Body of pancreas (tissue), 4 donors: ENCODE measurements around the gene RPL22. TPM values are rescaled to one million over a fixed set of nuclear protein-coding genes. Genes with fewer than 3 reads are reported as not detected.

Experiments
- ATAC-seq: fragments of 150-250 bp; one replicate; pipeline ENCODE4 v1.9.1; 2016
- DNase-seq, 4 donors: peaks; one replicate each; pipeline ENCODE4 v3.0.0-alpha.2; 2019
- H3K27ac ChIP-seq, 4 donors: fragments of 200-600 bp; sonication (generic); 1 replicate in 3 of 4; 2 replicates in 1 of 4; pipeline versions ENCODE4 v1.5.1 to v1.6.1; 2016 to 2019; ENCODE audit warnings: mild to moderate bottlenecking in 1 of 4, mixed read lengths in 1 of 4, moderate library complexity in 1 of 4
- H3K27me3 ChIP-seq, 2 donors: fragments of 200-600 bp; sonication (generic); one replicate each; pipeline ENCODE4 v1.6.0; 2016; ENCODE audit warnings: mild to moderate bottlenecking in 1 of 2
- H3K36me3 ChIP-seq, 2 donors: fragments of 200-600 bp; sonication (generic); replicated peaks in 1 of 2; 2 replicates each; pipeline ENCODE4 v1.5.1; 2016; ENCODE audit warnings: low read depth in 2 of 2; ENCODE audit not compliant: insufficient read depth in 1 of 2
- H3K4me1 ChIP-seq: fragments of 200-600 bp; sonication (generic); one replicate; pipeline ENCODE4 v1.6.0; 2016
- H3K4me3 ChIP-seq, 2 donors: fragments of 200-600 bp; sonication (generic); 1 replicate in 1 of 2; 2 replicates in 1 of 2; pipeline ENCODE4 v1.5.1; 2016 to 2019
- H3K9me3 ChIP-seq, 3 donors: fragments of 200-600 bp; sonication (generic); 1 replicate in 2 of 3; 2 replicates in 1 of 3; pipeline ENCODE4 v1.5.1; 2016
- CTCF ChIP-seq, 7 experiments: fragments of 450-650 bp in 4 of 7; fragments of 200-600 bp in 3 of 7; sonication (generic) in 3 of 7; IDR thresholded peaks; one replicate each; pipeline ENCODE4 v1.5.1; 2016 to 2019; ENCODE audit warnings: antibody characterized with exemption in 7 of 7
- POLR2A ChIP-seq, 3 donors: fragments of 450-650 bp; IDR thresholded peaks; one replicate each; pipeline ENCODE4 v1.6.1; 2016; ENCODE audit warnings: antibody characterized with exemption in 3 of 3, mild to moderate bottlenecking in 2 of 3
- WGBS, 2 donors: methylation state at CpG; one replicate each; pipeline ENCODE4 v1.1.5; 2017; 5-methylcytosine and 5-hydroxymethylcytosine counted together
- intact Hi-C: fragments of 100-400 bp; cut with DNase I; formaldehyde crosslinking; loops from one replicate; pipeline ENCODE4 v1.15.1; 2023
- total RNA-seq, 2 donors: library from RNA; depleted of rRNA; stranded (reverse); fragments of >200 nt; gene quantifications; one replicate each; pipeline ENCODE4 v1.1.0, GENCODE V29; 2016

RPL22 gene
- total RNA-seq, 2 donors from 2014 or later, result 112 to 148 TPM

DNA sequence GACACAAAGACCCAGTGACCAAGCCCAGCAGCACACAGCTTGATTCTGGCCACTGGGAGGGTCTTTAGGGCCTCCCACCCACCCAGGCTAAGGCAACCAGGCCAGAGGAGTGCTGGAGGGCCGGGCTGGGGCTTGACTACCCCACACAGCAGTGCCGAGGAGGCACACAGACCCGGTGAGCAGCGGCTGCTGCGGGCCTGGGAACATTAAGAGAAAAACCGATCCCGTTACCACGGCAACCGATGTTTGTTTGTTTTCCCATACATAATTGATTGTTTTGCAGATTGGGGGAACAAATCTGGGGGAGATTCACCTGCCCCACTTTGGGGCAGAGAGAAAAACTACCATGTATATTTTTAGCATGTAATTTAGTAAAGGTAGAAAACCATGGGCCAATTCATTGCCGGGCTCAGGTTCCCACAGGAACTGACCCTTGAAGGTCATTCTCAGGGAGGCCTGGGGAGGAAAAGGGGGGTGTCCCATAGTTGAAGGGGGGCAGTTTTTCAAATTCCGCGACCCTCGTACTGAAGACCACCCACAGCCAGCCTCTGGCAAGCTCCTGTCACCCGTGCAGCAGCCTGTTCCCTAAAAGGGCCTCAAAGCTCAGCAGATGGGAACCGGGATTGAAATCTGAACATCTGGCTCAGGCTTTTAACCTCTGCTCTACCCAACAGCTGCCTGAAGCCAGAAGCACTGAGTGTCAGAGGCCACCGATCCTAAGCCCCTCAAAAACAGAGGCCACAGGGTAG lies 54.6 kb downstream of the RPL22 start:
- H3K27ac ChIP-seq, result no peak overlapping the region
- no peak for DNase-seq
- H3K36me3 ChIP-seq, result no peaks in the 10 kb centered on the region
- intact Hi-C loops, result no loop called here
- peaks cover 0 to 12% of the 10 kb centered on the region in 2 donors for H3K27me3 ChIP-seq
- 28 to 41% methylated on average over 10 to 16 of the region's 16 CpGs for WGBS, 2 donors
- no peaks in the 10 kb centered on the region for H3K9me3 ChIP-seq
- H3K4me3 ChIP-seq, result no peak overlapping the region
- no peak for TF ChIP-seq CTCF (IDR thresholded peaks at IDR 0.05)
- no peak for TF ChIP-seq POLR2A (IDR thresholded peaks at IDR 0.05)
- H3K4me1 ChIP-seq, result no peaks in the 10 kb centered on the region
- no peak for ATAC-seq

GRCh38 chr1:6144175-6144574 lies 55.2 kb downstream of the RPL22 start:
- WGBS, 2 donors, result 60 to 64% methylated on average over 7 of the region's 7 CpGs
- DNase-seq, result no peak
- Histone ChIP-seq H3K27ac (no peak overlapping the region), H3K4me1 (no peaks in the 10 kb centered on the region), H3K4me3 (no peak overlapping the region), H3K9me3 (no peaks in the 10 kb centered on the region), H3K36me3 (no peaks in the 10 kb centered on the region), H3K27me3 (peaks cover 0 to 8% of the 10 kb centered on the region in 2 donors)
- TF ChIP-seq CTCF (IDR thresholded peaks at IDR 0.05) (no peak), POLR2A (IDR thresholded peaks at IDR 0.05) (no peak)
- intact Hi-C loops, result no loop called here
- ATAC-seq, result no peak

DNA sequence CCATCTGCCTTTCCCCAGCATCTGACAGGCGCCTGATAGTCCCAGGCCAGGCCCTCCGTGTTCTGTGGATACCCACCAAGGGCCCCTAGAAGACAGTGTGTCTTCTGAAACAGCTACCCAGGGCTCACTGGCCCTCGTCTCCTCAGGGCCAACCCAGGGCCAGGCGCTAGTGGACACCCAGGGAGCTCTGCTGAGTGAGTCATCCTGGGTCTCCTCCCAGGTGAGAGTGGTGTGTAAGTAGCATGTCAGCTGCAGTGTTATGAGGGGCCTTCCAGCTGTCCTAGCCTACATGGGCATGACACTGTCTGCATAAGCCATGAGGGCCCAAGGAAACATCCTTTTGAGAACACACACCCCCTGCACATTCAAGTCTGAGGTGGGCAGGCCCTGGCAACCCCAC lies 56.0 kb downstream of the RPL22 start:
- H3K4me1 ChIP-seq, result no peaks in the 10 kb centered on the region
- ATAC-seq (no peak), DNase-seq (no peak)
- no peak overlapping the region for H3K27ac ChIP-seq
- TF ChIP-seq POLR2A (IDR thresholded peaks at IDR 0.05) (no peak), CTCF (IDR thresholded peaks at IDR 0.05) (no peak)
- H3K9me3 ChIP-seq, result no peaks in the 10 kb centered on the region
- H3K27me3 ChIP-seq, result peaks cover 0 to 4% of the 10 kb centered on the region in 2 donors
- intact Hi-C loops, result no loop called here
- H3K36me3 ChIP-seq, result no peaks in the 10 kb centered on the region
- H3K4me3 ChIP-seq, result no peak overlapping the region
- 67 to 80% methylated on average over 1 to 2 of the region's 4 CpGs for WGBS, 2 donors

DNA sequence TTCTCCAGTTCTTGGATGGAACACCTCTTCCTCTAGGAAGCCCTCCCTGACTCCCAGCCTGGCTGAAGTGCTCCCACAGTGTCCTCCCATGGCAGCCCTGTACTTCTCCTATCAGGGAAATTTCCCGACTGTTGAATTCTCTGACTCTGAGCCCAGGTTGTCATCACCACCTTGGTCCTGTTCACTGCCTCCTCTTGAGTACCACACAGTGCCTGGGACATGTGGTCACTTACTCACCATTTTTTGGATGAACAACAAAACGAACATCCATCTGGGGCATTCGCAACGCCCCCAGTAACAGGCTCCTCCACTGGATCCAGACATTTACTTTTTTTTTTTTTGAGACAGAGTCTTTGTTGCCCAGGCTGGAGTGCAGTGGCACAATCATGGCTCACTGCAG lies 56.7 kb downstream of the RPL22 start:
- no peak for DNase-seq
- H3K4me3 ChIP-seq, result no peak overlapping the region
- H3K27ac ChIP-seq, result no peak overlapping the region
- H3K27me3 ChIP-seq, result peaks cover 0 to under 1% of the 10 kb centered on the region in 2 donors
- H3K36me3 ChIP-seq, result no peaks in the 10 kb centered on the region
- no peaks in the 10 kb centered on the region for H3K9me3 ChIP-seq
- ATAC-seq, result no peak
- 60 to 66% methylated on average over 4 of the region's 4 CpGs for WGBS, 2 donors
- intact Hi-C loops, result no loop called here
- TF ChIP-seq CTCF (IDR thresholded peaks at IDR 0.05) (no peak), POLR2A (IDR thresholded peaks at IDR 0.05) (no peak)
- no peaks in the 10 kb centered on the region for H3K4me1 ChIP-seq
